Measurements from ENCODE around the gene CKM.

The CKM gene

GRCh38 chr19:45333609-45334303 is 11.1 kb upstream of the CKM start:
- Histone ChIP-seq H3K9ac (ENCODE audit: insufficient read length) (no peak overlapping the region), H3K27ac (no peak overlapping the region), H3K36me3 (ENCODE audit: insufficient read depth, low read length) (no peaks in the 10 kb centered on the region), H3K9me3 (ENCODE audit: low read depth, low read length) (no peaks in the 10 kb centered on the region), H3K4me3 (no peak overlapping the region)
- no peak for DNase-seq (ENCODE audit: low read depth, low spot score)
- TF ChIP-seq FOXP2 (optimal IDR thresholded peaks at IDR 0.05; ENCODE audit: control extremely low read depth, extremely low read length, insufficient read depth) (no peak), EZH2 (IDR thresholded peaks at IDR 0.05) (no peak), POLR2AphosphoS5 (IDR thresholded peaks at IDR 0.05; ENCODE audit: borderline replicate concordance, low read depth, low read length) (no peak)

GRCh38 chr19:45331411-45331810 is 8.7 kb upstream of the CKM start:
- H3K36me3 ChIP-seq (ENCODE audit: insufficient read depth, low read length) = no peaks in the 10 kb centered on the region
- H3K9me3 ChIP-seq (ENCODE audit: low read depth, low read length) = no peaks in the 10 kb centered on the region
- no peak overlapping the region for H3K27ac ChIP-seq
- no peak overlapping the region for H3K4me3 ChIP-seq
- DNase-seq (ENCODE audit: low read depth, low spot score) = no peak
- TF ChIP-seq POLR2AphosphoS5 (IDR thresholded peaks at IDR 0.05; ENCODE audit: borderline replicate concordance, low read depth, low read length) = no peak
- no peak for TF ChIP-seq EZH2 (IDR thresholded peaks at IDR 0.05)
- no peak for TF ChIP-seq FOXP2 (optimal IDR thresholded peaks at IDR 0.05; ENCODE audit: control extremely low read depth, extremely low read length, insufficient read depth)
- no peak overlapping the region for H3K9ac ChIP-seq (ENCODE audit: insufficient read length)

- Histone ChIP-seq H3K36me3 (ENCODE audit: insufficient read depth, low read length) (no peaks in the 10 kb centered on the region), H3K27ac (no peak overlapping the region), H3K9ac (ENCODE audit: insufficient read length) (no peak overlapping the region), H3K9me3 (ENCODE audit: low read depth, low read length) (no peaks in the 10 kb centered on the region), H3K4me3 (no peak overlapping the region)
- TF ChIP-seq POLR2AphosphoS5 (IDR thresholded peaks at IDR 0.05; ENCODE audit: borderline replicate concordance, low read depth, low read length) (no peak), FOXP2 (optimal IDR thresholded peaks at IDR 0.05; ENCODE audit: control extremely low read depth, extremely low read length, insufficient read depth) (no peak), EZH2 (IDR thresholded peaks at IDR 0.05) (no peak)
- DNase-seq (ENCODE audit: low read depth, low spot score) = no peak
Observed at GRCh38 chr19:45327404-45328143, 4.9 kb upstream of the CKM start.

GRCh38 chr19:45324349-45324907 is 1.8 kb upstream of the CKM start:
- H3K9ac ChIP-seq (ENCODE audit: insufficient read length) = no peak overlapping the region
- no peak overlapping the region for H3K27ac ChIP-seq
- TF ChIP-seq EZH2 (IDR thresholded peaks at IDR 0.05) (no peak), POLR2AphosphoS5 (IDR thresholded peaks at IDR 0.05; ENCODE audit: borderline replicate concordance, low read depth, low read length) (no peak), FOXP2 (optimal IDR thresholded peaks at IDR 0.05; ENCODE audit: control extremely low read depth, extremely low read length, insufficient read depth) (no peak)
- H3K9me3 ChIP-seq (ENCODE audit: low read depth, low read length) = no peaks in the 10 kb centered on the region
- no peaks in the 10 kb centered on the region for H3K36me3 ChIP-seq (ENCODE audit: insufficient read depth, low read length)
- DNase-seq (ENCODE audit: low read depth, low spot score) = no peak
- no peak overlapping the region for H3K4me3 ChIP-seq

GRCh38 chr19:45323671-45324081 is 1.0 kb upstream of the CKM start:
- no peaks in the 10 kb centered on the region for H3K36me3 ChIP-seq (ENCODE audit: insufficient read depth, low read length)
- H3K27ac ChIP-seq = no peak overlapping the region
- DNase-seq (ENCODE audit: low read depth, low spot score) = no peak
- H3K9me3 ChIP-seq (ENCODE audit: low read depth, low read length) = no peaks in the 10 kb centered on the region
- H3K9ac ChIP-seq (ENCODE audit: insufficient read length) = no peak overlapping the region
- H3K4me3 ChIP-seq = no peak overlapping the region
- TF ChIP-seq POLR2AphosphoS5 (IDR thresholded peaks at IDR 0.05; ENCODE audit: borderline replicate concordance, low read depth, low read length) (no peak), FOXP2 (optimal IDR thresholded peaks at IDR 0.05; ENCODE audit: control extremely low read depth, extremely low read length, insufficient read depth) (no peak), EZH2 (IDR thresholded peaks at IDR 0.05) (no peak)

GRCh38 chr19:45322311-45322710 is 364 bp downstream of the CKM start:
- Histone ChIP-seq H3K27ac (no peak overlapping the region), H3K9ac (ENCODE audit: insufficient read length) (no peak overlapping the region), H3K4me3 (no peak overlapping the region), H3K36me3 (ENCODE audit: insufficient read depth, low read length) (no peaks in the 10 kb centered on the region), H3K9me3 (ENCODE audit: low read depth, low read length) (no peaks in the 10 kb centered on the region)
- no peak for TF ChIP-seq POLR2AphosphoS5 (IDR thresholded peaks at IDR 0.05; ENCODE audit: borderline replicate concordance, low read depth, low read length)
- TF ChIP-seq FOXP2 (optimal IDR thresholded peaks at IDR 0.05; ENCODE audit: control extremely low read depth, extremely low read length, insufficient read depth) = no peak
- TF ChIP-seq EZH2 (IDR thresholded peaks at IDR 0.05) = no peak
- DNase-seq (ENCODE audit: low read depth, low spot score) = no peak

GRCh38 chr19:45321848-45322247 is 827 bp downstream of the CKM start:
- TF ChIP-seq FOXP2 (optimal IDR thresholded peaks at IDR 0.05; ENCODE audit: control extremely low read depth, extremely low read length, insufficient read depth) = no peak
- no peak for TF ChIP-seq POLR2AphosphoS5 (IDR thresholded peaks at IDR 0.05; ENCODE audit: borderline replicate concordance, low read depth, low read length)
- no peak for TF ChIP-seq EZH2 (IDR thresholded peaks at IDR 0.05)
- H3K4me3 ChIP-seq = no peak overlapping the region
- no peaks in the 10 kb centered on the region for H3K9me3 ChIP-seq (ENCODE audit: low read depth, low read length)
- H3K36me3 ChIP-seq (ENCODE audit: insufficient read depth, low read length) = no peaks in the 10 kb centered on the region
- no peak overlapping the region for H3K9ac ChIP-seq (ENCODE audit: insufficient read length)
- DNase-seq (ENCODE audit: low read depth, low spot score) = no peak
- no peak overlapping the region for H3K27ac ChIP-seq

- no peak overlapping the region for H3K27ac ChIP-seq
- no peak for TF ChIP-seq FOXP2 (optimal IDR thresholded peaks at IDR 0.05; ENCODE audit: control extremely low read depth, extremely low read length, insufficient read depth)
- no peak for TF ChIP-seq EZH2 (IDR thresholded peaks at IDR 0.05)
- TF ChIP-seq POLR2AphosphoS5 (IDR thresholded peaks at IDR 0.05; ENCODE audit: borderline replicate concordance, low read depth, low read length) = no peak
- no peak for DNase-seq (ENCODE audit: low read depth, low spot score)
- H3K4me3 ChIP-seq = no peak overlapping the region
- no peaks in the 10 kb centered on the region for H3K9me3 ChIP-seq (ENCODE audit: low read depth, low read length)
- no peak overlapping the region for H3K9ac ChIP-seq (ENCODE audit: insufficient read length)
- H3K36me3 ChIP-seq (ENCODE audit: insufficient read depth, low read length) = no peaks in the 10 kb centered on the region
Observed at GRCh38 chr19:45320997-45321775, 1.5 kb downstream of the CKM start.

All from SK-N-MC (cell line).